Panc1 (cell line): ENCODE data around the gene MSRB3.

ENCODE experiments used
- CTCF ChIP-seq: fragments of 450-650 bp; IDR thresholded peaks from 2 replicates; pipeline ENCODE4 v1.5.1; 2017; ENCODE audit warnings: mild to moderate bottlenecking
- POLR2AphosphoS5 ChIP-seq: IDR thresholded peaks from 2 replicates; pipeline ENCODE4 v1.6.1; 2012; ENCODE audit warnings: mild to moderate bottlenecking, low read depth, low read length, moderate library complexity

DNA sequence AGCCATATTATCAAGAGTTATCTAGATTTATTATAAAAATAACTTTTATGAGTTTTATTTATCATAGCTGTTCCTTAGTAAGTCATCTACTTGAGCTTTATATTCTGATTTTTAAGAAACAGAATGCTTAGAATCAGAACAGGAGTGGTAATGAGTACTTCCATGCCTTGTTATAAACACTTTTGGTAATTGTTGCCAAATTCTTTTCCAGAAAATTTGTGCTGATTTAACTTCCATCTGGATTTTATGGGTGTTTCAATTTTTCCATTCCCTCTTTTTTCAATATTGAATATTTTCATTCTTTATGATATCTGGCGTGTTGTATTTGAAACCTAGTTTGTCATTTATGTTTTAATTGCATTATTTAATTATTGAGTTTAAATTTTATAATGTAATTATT lies 131.2 kb downstream of the MSRB3 start:
- TF ChIP-seq CTCF (no peak), POLR2AphosphoS5 (no peak)
